ENCODE measurements around the gene SPRR2D.
"Not testable (repeated sequence)": the region's sequence is repeated elsewhere in the genome, so short reads cannot be mapped to it uniquely, and the experiment has no call there.

The SPRR2D gene

DNA sequence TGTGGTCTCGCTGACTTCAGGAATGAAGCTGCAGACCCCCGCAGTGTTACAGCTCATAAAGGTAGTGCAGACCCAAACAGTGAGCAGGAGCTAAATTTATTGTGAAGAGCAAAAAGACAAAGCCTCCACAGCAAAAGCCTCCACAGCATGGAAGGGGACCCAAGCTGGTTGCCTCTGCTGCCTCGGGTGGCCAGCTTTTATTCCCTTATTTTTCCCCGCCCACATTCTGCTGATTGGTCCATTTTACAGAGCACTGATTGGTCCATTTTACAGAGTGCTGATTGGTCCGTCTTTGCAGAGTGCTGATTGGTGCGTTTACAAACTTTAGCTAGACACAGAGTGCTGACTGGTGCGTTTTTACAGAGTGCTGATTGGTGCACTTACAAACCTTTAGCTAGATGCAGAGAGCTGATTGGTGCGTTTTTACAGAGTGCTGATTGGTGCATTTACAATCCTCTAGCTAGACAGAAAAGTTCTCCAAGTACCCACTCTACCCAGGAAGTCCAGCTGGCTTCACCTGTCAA, 29.6 kb downstream of the SPRR2D start:
- not testable (repeated sequence) for DNase-seq (ENCODE audit: low read depth)

DNA sequence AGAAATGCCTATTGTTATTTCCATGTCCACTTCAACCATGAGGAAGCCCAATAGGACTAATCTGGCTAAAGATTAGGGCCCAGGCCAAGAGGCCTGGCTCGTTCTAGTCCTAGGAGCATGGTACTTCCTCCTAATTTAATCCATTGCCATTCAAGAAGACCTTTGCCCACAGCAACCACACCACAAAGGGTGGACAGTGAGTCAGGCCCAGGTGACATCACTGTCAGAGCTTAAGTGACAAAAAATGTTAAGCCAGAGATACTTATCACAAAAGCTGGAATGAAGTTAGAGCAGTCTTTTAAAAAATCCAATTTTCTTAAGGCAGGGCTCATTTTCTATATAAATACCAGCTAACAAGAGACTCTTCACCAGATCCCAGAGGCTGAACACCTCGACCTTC, 39.5 kb downstream of the SPRR2D start, which contains the start of gene SPRR3:
TSS of gene SPRR3 (plus strand) at position 368 of the 400 bp plus-strand sequence. CDS start 1,272 bp downstream, outside the sequence.
- DNase-seq (ENCODE audit: low read depth): no peak

DNA sequence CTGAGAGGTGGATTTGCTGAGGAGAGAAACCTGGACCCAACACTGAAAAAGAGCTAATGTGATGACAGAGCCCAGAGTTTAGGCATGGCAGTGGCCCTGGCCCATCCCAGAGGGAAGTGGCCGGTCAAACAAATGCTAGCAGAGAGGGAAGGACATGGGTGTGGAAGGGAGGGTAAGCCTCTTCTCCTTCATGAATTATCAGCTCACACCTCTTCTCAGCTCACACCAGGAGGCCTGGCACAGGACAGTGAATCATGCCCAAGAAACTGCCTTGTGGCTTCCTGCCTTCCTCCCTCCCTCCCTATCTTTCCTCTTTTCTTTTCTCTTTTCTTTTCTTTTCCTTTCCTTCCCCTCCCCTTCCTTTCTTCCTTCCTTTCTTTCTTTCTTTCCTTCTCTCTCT, 40.6 kb downstream of the SPRR2D start:
- no peak for DNase-seq (ENCODE audit: low read depth)

DNA sequence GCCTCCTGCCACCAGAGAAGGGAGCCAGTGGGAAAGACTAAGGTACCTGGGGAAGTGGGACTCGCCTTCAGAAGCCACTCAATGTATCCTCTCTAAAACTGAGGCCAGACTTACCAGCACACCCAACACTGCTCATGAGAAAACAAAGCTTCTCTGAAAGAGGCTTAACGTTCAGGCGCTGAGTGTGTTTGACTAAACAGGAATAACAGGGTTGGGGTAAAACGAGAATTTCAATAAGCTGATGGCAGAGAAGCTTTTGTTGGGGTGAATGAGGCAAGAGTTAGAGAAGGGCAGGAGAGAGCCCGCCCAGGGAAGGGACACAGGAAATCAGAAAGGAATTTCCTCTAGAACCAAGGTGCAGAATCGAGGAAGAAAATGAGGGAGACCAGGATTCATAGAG, 41.1 kb downstream of the SPRR2D start:
- DNase-seq (ENCODE audit: low read depth): no peak

DNA sequence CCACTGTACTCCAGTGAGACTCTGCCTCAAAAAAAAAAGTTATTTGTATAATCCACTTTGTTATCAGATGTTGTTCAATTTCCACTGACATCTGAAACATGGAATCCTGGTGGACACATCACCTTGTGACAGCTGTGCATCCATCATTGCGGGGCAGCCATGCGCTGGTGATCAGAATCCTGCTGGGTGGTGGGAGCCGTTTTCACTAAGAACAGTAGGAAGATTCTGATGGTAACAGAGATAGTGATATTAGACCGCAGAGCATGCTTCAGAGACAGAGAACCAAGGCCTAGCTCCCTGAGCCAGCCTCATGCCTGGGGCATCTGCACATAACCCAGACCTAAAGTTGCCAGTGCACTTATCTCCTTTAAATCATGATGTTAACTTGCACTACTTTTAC, 42.4 kb downstream of the SPRR2D start:
- DNase-seq (ENCODE audit: low read depth): no peak

DNA sequence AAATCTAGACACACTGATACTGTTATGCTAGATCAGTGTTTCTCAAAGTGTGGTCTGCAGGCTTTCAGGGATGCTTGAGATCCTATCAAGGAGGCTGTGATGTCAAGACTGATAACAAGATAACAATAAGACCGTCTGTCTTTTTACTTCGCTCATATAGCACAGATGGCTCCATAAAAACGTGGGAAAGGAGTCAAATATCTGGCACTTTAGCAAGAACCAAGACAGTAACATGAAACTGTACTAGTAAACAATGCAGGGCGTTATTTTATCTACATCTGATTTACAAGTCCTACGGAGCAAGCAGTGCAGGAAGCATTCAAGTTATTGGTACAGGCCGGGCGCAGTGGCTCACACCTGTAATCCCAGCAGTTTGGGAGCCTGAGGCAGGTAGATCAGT, 43.0 kb downstream of the SPRR2D start:
- DNase-seq (ENCODE audit: low read depth): no peak

DNA sequence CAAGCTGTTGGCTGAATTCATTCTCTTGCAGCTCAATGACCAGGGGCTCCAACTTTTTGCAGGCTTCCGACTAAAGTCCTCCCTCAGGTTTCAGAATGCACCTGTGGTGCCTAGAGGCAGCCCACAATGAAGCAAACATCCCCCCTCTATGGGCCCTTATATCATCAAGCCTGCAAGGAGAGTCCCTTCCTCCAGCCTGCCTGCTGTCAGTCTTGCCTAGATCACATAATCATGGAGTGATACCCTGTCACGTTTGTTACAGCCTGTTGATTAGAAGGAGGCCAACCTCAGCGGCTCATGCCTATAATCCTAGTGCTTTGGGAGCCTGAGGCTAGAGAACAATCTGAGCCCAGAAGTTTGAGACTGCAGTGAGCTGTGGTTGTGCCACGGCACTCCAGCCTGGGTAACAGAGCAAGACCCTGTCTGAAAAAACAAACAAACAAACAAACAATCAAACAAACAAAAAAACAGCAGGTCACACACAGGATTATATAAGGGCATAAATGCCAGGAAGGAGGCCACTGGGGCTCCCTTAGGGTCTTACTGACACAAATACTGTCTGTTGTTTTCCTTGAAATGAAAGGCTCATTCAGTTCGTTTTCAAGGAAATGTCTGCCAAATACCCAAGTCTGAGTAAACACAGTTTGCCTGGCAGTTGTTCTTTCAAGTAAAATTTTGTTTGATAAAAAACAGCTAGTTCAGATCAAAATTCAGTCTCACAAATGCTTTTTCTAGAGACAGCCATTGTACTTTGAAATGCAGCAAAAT, 44.1 kb downstream of the SPRR2D start:
- no peak for DNase-seq (ENCODE audit: low read depth)

DNA sequence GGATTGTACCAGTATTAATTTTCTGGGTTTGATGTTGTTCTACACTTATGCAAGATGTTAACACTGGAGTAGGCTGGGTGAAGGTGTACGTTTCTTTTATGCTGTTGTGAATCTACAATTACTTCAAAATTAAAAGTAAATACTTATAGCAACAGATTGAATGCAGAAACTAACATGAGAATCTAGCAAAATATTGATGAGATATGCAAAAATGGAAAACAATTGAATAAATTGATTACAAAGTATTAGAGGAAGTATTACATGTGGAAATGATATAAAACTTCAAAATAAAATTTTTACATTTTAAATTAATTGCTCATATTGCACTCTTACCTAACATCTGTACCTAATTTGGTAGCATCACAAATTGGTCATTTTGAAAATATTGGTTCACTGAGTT, 45.1 kb downstream of the SPRR2D start:
- no peak for DNase-seq (ENCODE audit: low read depth)

DNA sequence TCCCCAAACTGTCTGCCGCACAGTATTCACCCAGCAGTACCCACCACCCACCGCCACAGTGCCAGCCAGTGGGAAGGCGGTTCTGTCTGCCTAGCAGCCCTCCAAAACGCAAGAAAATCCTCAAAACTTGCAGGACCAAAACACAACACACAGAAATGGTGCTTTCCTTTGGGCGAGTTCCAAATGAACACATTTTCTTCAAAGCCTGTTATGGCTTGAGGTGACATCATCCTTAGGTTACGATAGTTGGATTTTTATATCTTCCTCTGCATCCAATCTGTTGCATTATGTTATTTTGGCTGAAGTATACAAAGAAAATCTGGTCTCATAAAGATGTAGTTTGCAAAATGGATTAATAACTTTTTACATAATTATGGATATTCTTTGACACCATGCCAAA, 47.7 kb downstream of the SPRR2D start:
- DNase-seq (ENCODE audit: low read depth): no peak

Measured in activated T-helper 1 cell treated with Interleukin-2 at 50 U/mL for 16 hours (primary cell).